Liver (tissue), 9 donors: Measurements from ENCODE around the gene ZNF746. TPM values are rescaled to one million over a fixed set of nuclear protein-coding genes. Genes with fewer than 3 reads are reported as not detected.

ENCODE experiments used
- DNase-seq: peaks from one replicate; pipeline ENCODE4 v3.0.0-alpha.2; 2017; ENCODE audit warnings: low spot score
- H3K27ac ChIP-seq, 2 donors: one replicate each; pipeline ENCODE4 v1.7.0; 2013; ENCODE audit warnings: inconsistent platforms in 2 of 2, low read length in 2 of 2, control low read depth in 1 of 2, low read depth in 1 of 2, mild to moderate bottlenecking in 1 of 2
- H3K27me3 ChIP-seq, 4 donors: one replicate each; pipeline versions ENCODE4 v1.6.1 to v1.7.0; 2013; ENCODE audit warnings: low read length in 3 of 4, inconsistent platforms in 1 of 4, mild to moderate bottlenecking in 1 of 4, moderate library complexity in 1 of 4; ENCODE audit not compliant: control insufficient read depth in 4 of 4, insufficient read depth in 4 of 4
- H3K36me3 ChIP-seq, 4 donors: one replicate each; pipeline versions ENCODE4 v1.6.1 to v1.7.0; 2013; ENCODE audit warnings: low read length in 3 of 4, mild to moderate bottlenecking in 3 of 4, low read depth in 1 of 4, moderate library complexity in 1 of 4; ENCODE audit not compliant: control insufficient read depth in 4 of 4, insufficient read depth in 3 of 4
- H3K4me1 ChIP-seq, 4 donors: one replicate each; pipeline versions ENCODE4 v1.6.1 to v1.7.0; 2013; ENCODE audit warnings: low read length in 3 of 4, mild to moderate bottlenecking in 3 of 4, moderate library complexity in 1 of 4; ENCODE audit not compliant: control insufficient read depth in 4 of 4, insufficient read depth in 4 of 4
- H3K4me3 ChIP-seq, 3 donors: one replicate each; pipeline versions ENCODE4 v1.6.1 to v1.7.0; 2013; ENCODE audit warnings: low read length in 3 of 3, control low read depth in 1 of 3, low read depth in 1 of 3, mild to moderate bottlenecking in 1 of 3
- H3K9ac ChIP-seq, 2 donors: one replicate each; pipeline ENCODE4 v1.7.0; 2013; ENCODE audit warnings: low read length in 2 of 2, mild to moderate bottlenecking in 2 of 2, moderate library complexity in 2 of 2, control low read depth in 1 of 2, low read depth in 1 of 2
- H3K9me3 ChIP-seq, 4 donors: one replicate each; pipeline versions ENCODE4 v1.6.1 to v1.7.0; 2013; ENCODE audit warnings: low read length in 3 of 4; ENCODE audit not compliant: control insufficient read depth in 4 of 4
- FOXA1 ChIP-seq: IDR thresholded peaks from 2 replicates; pipeline ENCODE4 v1.6.1; 2016; ENCODE audit warnings: antibody characterized with exemption
- FOXA2 ChIP-seq: IDR thresholded peaks from 2 replicates; pipeline ENCODE4 v1.6.1; 2016; ENCODE audit warnings: antibody characterized with exemption
- GABPA ChIP-seq, 2 donors: IDR thresholded peaks in 1 of 2; conservative IDR thresholded peaks in 1 of 2; 2 replicates each; pipeline ENCODE4 v1.6.1; 2016; ENCODE audit warnings: antibody characterized with exemption in 2 of 2, mild to moderate bottlenecking in 1 of 2, moderate library complexity in 1 of 2
- HNF4A ChIP-seq, 2 donors: conservative IDR thresholded peaks; 2 replicates each; pipeline ENCODE4 v1.6.1; 2016; ENCODE audit warnings: antibody characterized with exemption in 2 of 2, mild to moderate bottlenecking in 2 of 2
- HNF4G ChIP-seq: IDR thresholded peaks from 2 replicates; pipeline ENCODE4 v1.6.1; 2016; ENCODE audit warnings: antibody characterized with exemption
- JUND ChIP-seq, 2 donors: IDR thresholded peaks; 2 replicates each; pipeline ENCODE4 v1.6.1; 2016; ENCODE audit warnings: antibody characterized with exemption in 2 of 2
- NR2F2 ChIP-seq: IDR thresholded peaks from 2 replicates; pipeline ENCODE4 v1.6.1; 2016; ENCODE audit warnings: antibody characterized with exemption
- RAD21 ChIP-seq, 2 donors: IDR thresholded peaks; 2 replicates each; pipeline ENCODE4 v1.6.1; 2016; ENCODE audit warnings: antibody characterized with exemption in 2 of 2, mild to moderate bottlenecking in 2 of 2
- RXRA ChIP-seq, 2 donors: IDR thresholded peaks; 2 replicates each; pipeline ENCODE4 v1.6.1; 2017 to 2018; ENCODE audit warnings: antibody characterized with exemption in 2 of 2, mild to moderate bottlenecking in 1 of 2
- SP1 ChIP-seq: IDR thresholded peaks from 2 replicates; pipeline ENCODE4 v1.6.1; 2018; ENCODE audit warnings: antibody characterized with exemption, mild to moderate bottlenecking
- TAF1 ChIP-seq: conservative IDR thresholded peaks from 2 replicates; pipeline ENCODE4 v1.6.1; 2016; ENCODE audit warnings: antibody characterized with exemption, mild to moderate bottlenecking
- YY1 ChIP-seq: IDR thresholded peaks from 2 replicates; pipeline ENCODE4 v1.6.1; 2016; ENCODE audit warnings: antibody characterized with exemption, mild to moderate bottlenecking
- WGBS: extraction: QIAGEN DNeasy Blood & Tissue Kit; methylation state at CpG from one replicate; pipeline ENCODE4 v1.1.7; 2013; 5-methylcytosine and 5-hydroxymethylcytosine counted together
- polyA plus RNA-seq, 2 donors: library from polyadenylated mRNA; stranded (reverse) in 1 of 2; unstranded in 1 of 2; fragments of 200-250 nt in 1 of 2; fragments of >200 nt in 1 of 2; fragmentation: Nextera tagmentation in 1 of 2; extraction: Ambion mirVana in 1 of 2; gene quantifications; one replicate each; pipeline versions ENCODE4 v1.2.1 to v1.2.3, GENCODE V29; 2013 to 2015
- total RNA-seq, 2 donors: library from RNA; depleted of rRNA; stranded (reverse); fragments of >200 nt; gene quantifications; one replicate each; pipeline ENCODE4 v1.2.3, GENCODE V29; 2014
- TF ChIP-seq, protein P1 (sequence below): IDR thresholded peaks from 2 replicates; pipeline ENCODE4 v1.6.1; 2016; ENCODE audit warnings: antibody characterized with exemption, mild to moderate bottlenecking
- TF ChIP-seq, protein P2 (sequence below): IDR thresholded peaks from 2 replicates; pipeline ENCODE4 v1.6.1; 2016; ENCODE audit warnings: antibody characterized with exemption
- TF ChIP-seq, protein P3 (sequence below): fragments of 150-350 bp; IDR thresholded peaks from 2 replicates; pipeline ENCODE4 v1.5.1; 2017; ENCODE audit warnings: improper control_type of control experiment, low read depth, low read length; ENCODE audit not compliant: missing input control
- TF ChIP-seq, protein P4 (sequence below): IDR thresholded peaks from 2 replicates; pipeline ENCODE4 v1.6.1; 2016; ENCODE audit warnings: antibody characterized with exemption
- donor health status: healthy.
- donor health status: healthy.
- donor health status: healthy.
- donor health status: healthy.
- donor health status: healthy.

Gene ZNF746
- total and polyA plus RNA-seq, 4 donors, result 3.8 to 13.5 (median 9.2) TPM

DNA sequence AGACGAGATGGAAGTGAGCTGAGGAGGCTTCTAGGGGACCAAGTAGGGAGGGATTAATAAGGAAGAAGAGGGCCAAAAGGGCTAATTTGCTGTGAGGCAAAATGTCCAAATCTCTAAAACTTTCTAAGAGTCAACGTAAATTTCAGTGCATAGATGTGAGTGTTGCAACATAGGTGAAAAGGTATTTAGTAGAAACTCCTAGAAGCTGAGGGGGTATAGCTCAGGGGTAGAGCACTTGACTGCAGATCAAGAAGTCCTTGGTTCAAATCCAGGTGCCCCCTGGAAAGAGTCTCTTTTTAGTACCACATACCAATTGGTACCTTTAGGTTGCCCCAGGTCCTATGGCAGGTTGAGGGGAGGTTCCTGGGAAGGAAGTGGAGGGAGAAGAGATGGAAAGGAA, 48.7 kb upstream of the ZNF746 start:
- Histone ChIP-seq H3K27me3 (no peaks in the 10 kb centered on the region), H3K36me3 (peaks cover 3 to 46% (median 35%) of the 10 kb centered on the region in 4 donors), H3K9me3 (peaks cover 0 to 1% (median 0%) of the 10 kb centered on the region in 4 donors), H3K4me1 (no peaks in the 10 kb centered on the region), H3K9ac (no peak overlapping the region), H3K4me3 (no peak overlapping the region), H3K27ac (no peak overlapping the region)
- 96% methylated on average over 2 of the region's 2 CpGs for WGBS
- no peak for DNase-seq
- TF ChIP-seq NR2F2 (no peak), RXRA (IDR thresholded peaks at IDR 0.05) (no peak), HNF4A (conservative IDR thresholded peaks at IDR 0.05) (no peak), RAD21 (IDR thresholded peaks at IDR 0.05) (no peak), GABPA (IDR thresholded peaks at IDR 0.05 in 1 of 2, conservative IDR thresholded peaks at IDR 0.05 in 1 of 2) (no peak)

DNA sequence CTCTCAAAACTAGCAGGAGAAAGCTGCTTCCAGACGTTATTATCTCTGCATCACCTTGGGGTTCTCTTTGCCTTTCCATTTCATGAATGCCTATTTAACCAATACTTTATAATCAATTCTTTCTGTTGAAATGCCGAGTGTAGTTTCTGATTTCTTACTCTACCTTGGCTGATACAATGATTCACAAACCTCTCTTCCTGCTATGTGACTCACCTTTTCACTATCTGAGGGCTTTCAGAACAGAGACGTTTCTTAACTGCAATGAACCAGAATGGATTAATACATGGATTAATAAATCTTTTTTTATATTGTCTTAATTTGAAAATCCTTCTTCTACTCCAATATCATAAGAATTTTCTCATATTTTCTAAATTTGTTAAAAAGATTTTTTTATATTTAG, 46.4 kb upstream of the ZNF746 start:
- H3K9me3 ChIP-seq, result peaks cover 0 to 2% (median 0%) of the 10 kb centered on the region in 4 donors
- no peaks in the 10 kb centered on the region for H3K27me3 ChIP-seq
- H3K36me3 ChIP-seq, result peaks cover 2 to 25% (median 20%) of the 10 kb centered on the region in 4 donors
- H3K9ac ChIP-seq, result no peak overlapping the region
- no peak overlapping the region for H3K4me3 ChIP-seq
- H3K4me1 ChIP-seq, result no peaks in the 10 kb centered on the region
- no peak overlapping the region for H3K27ac ChIP-seq
- TF ChIP-seq, protein P1, sequence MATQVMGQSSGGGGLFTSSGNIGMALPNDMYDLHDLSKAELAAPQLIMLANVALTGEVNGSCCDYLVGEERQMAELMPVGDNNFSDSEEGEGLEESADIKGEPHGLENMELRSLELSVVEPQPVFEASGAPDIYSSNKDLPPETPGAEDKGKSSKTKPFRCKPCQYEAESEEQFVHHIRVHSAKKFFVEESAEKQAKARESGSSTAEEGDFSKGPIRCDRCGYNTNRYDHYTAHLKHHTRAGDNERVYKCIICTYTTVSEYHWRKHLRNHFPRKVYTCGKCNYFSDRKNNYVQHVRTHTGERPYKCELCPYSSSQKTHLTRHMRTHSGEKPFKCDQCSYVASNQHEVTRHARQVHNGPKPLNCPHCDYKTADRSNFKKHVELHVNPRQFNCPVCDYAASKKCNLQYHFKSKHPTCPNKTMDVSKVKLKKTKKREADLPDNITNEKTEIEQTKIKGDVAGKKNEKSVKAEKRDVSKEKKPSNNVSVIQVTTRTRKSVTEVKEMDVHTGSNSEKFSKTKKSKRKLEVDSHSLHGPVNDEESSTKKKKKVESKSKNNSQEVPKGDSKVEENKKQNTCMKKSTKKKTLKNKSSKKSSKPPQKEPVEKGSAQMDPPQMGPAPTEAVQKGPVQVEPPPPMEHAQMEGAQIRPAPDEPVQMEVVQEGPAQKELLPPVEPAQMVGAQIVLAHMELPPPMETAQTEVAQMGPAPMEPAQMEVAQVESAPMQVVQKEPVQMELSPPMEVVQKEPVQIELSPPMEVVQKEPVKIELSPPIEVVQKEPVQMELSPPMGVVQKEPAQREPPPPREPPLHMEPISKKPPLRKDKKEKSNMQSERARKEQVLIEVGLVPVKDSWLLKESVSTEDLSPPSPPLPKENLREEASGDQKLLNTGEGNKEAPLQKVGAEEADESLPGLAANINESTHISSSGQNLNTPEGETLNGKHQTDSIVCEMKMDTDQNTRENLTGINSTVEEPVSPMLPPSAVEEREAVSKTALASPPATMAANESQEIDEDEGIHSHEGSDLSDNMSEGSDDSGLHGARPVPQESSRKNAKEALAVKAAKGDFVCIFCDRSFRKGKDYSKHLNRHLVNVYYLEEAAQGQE, result no peak
- TF ChIP-seq HNF4G, result no peak
- TF ChIP-seq HNF4A (conservative IDR thresholded peaks at IDR 0.05), result no peak
- TF ChIP-seq TAF1, result no peak
- TF ChIP-seq, protein P2, sequence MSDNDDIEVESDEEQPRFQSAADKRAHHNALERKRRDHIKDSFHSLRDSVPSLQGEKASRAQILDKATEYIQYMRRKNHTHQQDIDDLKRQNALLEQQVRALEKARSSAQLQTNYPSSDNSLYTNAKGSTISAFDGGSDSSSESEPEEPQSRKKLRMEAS, result no peak
- TF ChIP-seq SP1, result no peak
- no peak for TF ChIP-seq RAD21 (IDR thresholded peaks at IDR 0.05)
- TF ChIP-seq YY1, result no peak
- no peak for TF ChIP-seq FOXA1
- TF ChIP-seq NR2F2, result no peak
- TF ChIP-seq GABPA (IDR thresholded peaks at IDR 0.05 in 1 of 2, conservative IDR thresholded peaks at IDR 0.05 in 1 of 2), result no peak
- TF ChIP-seq, protein P3, sequence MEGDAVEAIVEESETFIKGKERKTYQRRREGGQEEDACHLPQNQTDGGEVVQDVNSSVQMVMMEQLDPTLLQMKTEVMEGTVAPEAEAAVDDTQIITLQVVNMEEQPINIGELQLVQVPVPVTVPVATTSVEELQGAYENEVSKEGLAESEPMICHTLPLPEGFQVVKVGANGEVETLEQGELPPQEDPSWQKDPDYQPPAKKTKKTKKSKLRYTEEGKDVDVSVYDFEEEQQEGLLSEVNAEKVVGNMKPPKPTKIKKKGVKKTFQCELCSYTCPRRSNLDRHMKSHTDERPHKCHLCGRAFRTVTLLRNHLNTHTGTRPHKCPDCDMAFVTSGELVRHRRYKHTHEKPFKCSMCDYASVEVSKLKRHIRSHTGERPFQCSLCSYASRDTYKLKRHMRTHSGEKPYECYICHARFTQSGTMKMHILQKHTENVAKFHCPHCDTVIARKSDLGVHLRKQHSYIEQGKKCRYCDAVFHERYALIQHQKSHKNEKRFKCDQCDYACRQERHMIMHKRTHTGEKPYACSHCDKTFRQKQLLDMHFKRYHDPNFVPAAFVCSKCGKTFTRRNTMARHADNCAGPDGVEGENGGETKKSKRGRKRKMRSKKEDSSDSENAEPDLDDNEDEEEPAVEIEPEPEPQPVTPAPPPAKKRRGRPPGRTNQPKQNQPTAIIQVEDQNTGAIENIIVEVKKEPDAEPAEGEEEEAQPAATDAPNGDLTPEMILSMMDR, result no peak
- TF ChIP-seq JUND (IDR thresholded peaks at IDR 0.05), result no peak
- TF ChIP-seq, protein P4, sequence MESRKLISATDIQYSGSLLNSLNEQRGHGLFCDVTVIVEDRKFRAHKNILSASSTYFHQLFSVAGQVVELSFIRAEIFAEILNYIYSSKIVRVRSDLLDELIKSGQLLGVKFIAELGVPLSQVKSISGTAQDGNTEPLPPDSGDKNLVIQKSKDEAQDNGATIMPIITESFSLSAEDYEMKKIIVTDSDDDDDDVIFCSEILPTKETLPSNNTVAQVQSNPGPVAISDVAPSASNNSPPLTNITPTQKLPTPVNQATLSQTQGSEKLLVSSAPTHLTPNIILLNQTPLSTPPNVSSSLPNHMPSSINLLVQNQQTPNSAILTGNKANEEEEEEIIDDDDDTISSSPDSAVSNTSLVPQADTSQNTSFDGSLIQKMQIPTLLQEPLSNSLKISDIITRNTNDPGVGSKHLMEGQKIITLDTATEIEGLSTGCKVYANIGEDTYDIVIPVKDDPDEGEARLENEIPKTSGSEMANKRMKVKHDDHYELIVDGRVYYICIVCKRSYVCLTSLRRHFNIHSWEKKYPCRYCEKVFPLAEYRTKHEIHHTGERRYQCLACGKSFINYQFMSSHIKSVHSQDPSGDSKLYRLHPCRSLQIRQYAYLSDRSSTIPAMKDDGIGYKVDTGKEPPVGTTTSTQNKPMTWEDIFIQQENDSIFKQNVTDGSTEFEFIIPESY, result no peak
- no peak for TF ChIP-seq RXRA (IDR thresholded peaks at IDR 0.05)
- no peak for TF ChIP-seq FOXA2
- no peak for DNase-seq
- 60% methylated on average over 3 of the region's 3 CpGs for WGBS
